IMR-90 (cell line): ENCODE data around the gene CBY1. TPM values are rescaled to one million over a fixed set of nuclear protein-coding genes. Genes with fewer than 3 reads are reported as not detected.

Source experiments
- ATAC-seq: fragments of 200-7000 bp; cut with Tn5 transposase; 2 replicates; pipeline ENCODE4 v1.9.1; 2020; ENCODE audit warnings: low read depth, mild to moderate bottlenecking, moderate library complexity
- BruUV-seq: library from RNA; stranded (reverse); fragments of 400-500 nt; replicated peaks from 2 replicates; lab custom pipeline; 2021; lab: Mats Ljungman, UMichigan
- CTCF ChIA-PET: fragments of 300-600 bp; formaldehyde crosslinking; extraction: SDS; loops from one replicate; lab custom pipeline; 2021; ENCODE audit warnings: antibody characterized with exemption; lab: Yijun Ruan, JAX
- POLR2A ChIA-PET: fragments of 300-600 bp; sonication (Branson Sonifier 250); formaldehyde crosslinking; loops from one replicate; lab custom pipeline; 2022; ENCODE audit warnings: antibody characterized with exemption; ENCODE audit not compliant: unreplicated experiment; lab: Charles Lee
- DNase-seq: peaks from one replicate; pipeline ENCODE4 v3.0.0; 2013
- H2AFZ ChIP-seq: replicated peaks from 2 replicates; pipeline ENCODE3; 2013; ENCODE audit warnings: low read length, mild to moderate bottlenecking; ENCODE audit not compliant: poor library complexity
- H2AK5ac ChIP-seq: 2 replicates; pipeline ENCODE4 v1.6.1; 2013; ENCODE audit warnings: low read depth, low read length, inconsistent platforms
- H2AK9ac ChIP-seq: replicated peaks from 2 replicates; pipeline ENCODE3; 2013; ENCODE audit warnings: mild to moderate bottlenecking, low read depth, low read length, moderate library complexity; ENCODE audit not compliant: poor library complexity
- H2BK120ac ChIP-seq: 2 replicates; pipeline ENCODE4 v1.6.1; 2013; ENCODE audit warnings: low read depth, low read length, inconsistent platforms
- H2BK15ac ChIP-seq: 3 replicates; pipeline ENCODE4 v1.6.1; 2013; ENCODE audit warnings: low read depth, low read length, inconsistent platforms
- H2BK20ac ChIP-seq: 2 replicates; pipeline ENCODE4 v1.6.1; 2013; ENCODE audit warnings: low read depth, mild to moderate bottlenecking, inconsistent platforms, low read length, moderate library complexity
- H2BK5ac ChIP-seq: 2 replicates; pipeline ENCODE4 v1.6.1; 2013; ENCODE audit warnings: mild to moderate bottlenecking, low read depth, low read length, inconsistent platforms; ENCODE audit not compliant: poor library complexity, severe bottlenecking
- H3K14ac ChIP-seq: replicated peaks from 2 replicates; pipeline ENCODE4 v1.6.1; 2013; ENCODE audit warnings: low read depth, low read length, inconsistent platforms
- H3K18ac ChIP-seq: 2 replicates; pipeline ENCODE4 v1.6.1; 2013; ENCODE audit warnings: low read depth, low read length, control low read depth
- H3K23ac ChIP-seq: 2 replicates; pipeline ENCODE4 v1.6.1; 2013; ENCODE audit warnings: low read depth, low read length, inconsistent platforms
- H3K27ac ChIP-seq: 2 replicates; pipeline ENCODE4 v1.5.1; 2013; ENCODE audit warnings: mild to moderate bottlenecking, control low read depth, low read length; ENCODE audit not compliant: insufficient read depth
- H3K27me3 ChIP-seq: 2 replicates; pipeline ENCODE4 v1.6.1; 2013; ENCODE audit warnings: low read length; ENCODE audit not compliant: control insufficient read depth, insufficient read depth
- H3K36me3 ChIP-seq: 2 replicates; pipeline ENCODE4 v1.6.1; 2013; ENCODE audit warnings: low read length, mixed read lengths; ENCODE audit not compliant: control insufficient read depth, insufficient read depth
- H3K4ac ChIP-seq: 2 replicates; pipeline ENCODE4 v1.6.1; 2013; ENCODE audit warnings: low read depth, low read length, inconsistent platforms
- H3K4me1 ChIP-seq: 2 replicates; pipeline ENCODE4 v1.6.1; 2013; ENCODE audit warnings: low read length, mixed read lengths; ENCODE audit not compliant: control insufficient read depth, insufficient read depth
- H3K4me2 ChIP-seq: 2 replicates; pipeline ENCODE4 v1.6.1; 2013; ENCODE audit warnings: low read depth, mild to moderate bottlenecking, control low read depth, low read length, moderate library complexity
- H3K4me3 ChIP-seq: 2 replicates; pipeline ENCODE4 v1.5.1; 2013; ENCODE audit warnings: low read depth, mild to moderate bottlenecking, control low read depth, low read length, moderate library complexity; ENCODE audit not compliant: insufficient read depth
- H3K56ac ChIP-seq: 2 replicates; pipeline ENCODE4 v1.6.1; 2013; ENCODE audit warnings: low read length, inconsistent platforms; ENCODE audit not compliant: insufficient read depth; ENCODE audit errors: extremely low read depth
- H3K79me1 ChIP-seq, 2 experiments: 2 replicates each; pipeline ENCODE4 v1.6.1; 2013; ENCODE audit warnings: low read length in 2 of 2, inconsistent platforms in 1 of 2, low read depth in 1 of 2
- H3K9ac ChIP-seq: 2 replicates; pipeline ENCODE4 v1.6.1; 2013; ENCODE audit warnings: low read depth, low read length, control low read depth
- H3K9me1 ChIP-seq: 2 replicates; pipeline ENCODE4 v1.6.1; 2013; ENCODE audit warnings: low read length, inconsistent platforms; ENCODE audit not compliant: insufficient read depth
- H3K9me3 ChIP-seq: 2 replicates; pipeline ENCODE4 v1.6.1; 2013; ENCODE audit warnings: low read length; ENCODE audit not compliant: control insufficient read depth, insufficient read depth
- H4K20me1 ChIP-seq: 2 replicates; pipeline ENCODE4 v1.6.1; 2013; ENCODE audit warnings: low read length, inconsistent platforms; ENCODE audit not compliant: insufficient read depth
- H4K5ac ChIP-seq: 2 replicates; pipeline ENCODE4 v1.6.1; 2013; ENCODE audit warnings: mild to moderate bottlenecking, low read depth, low read length, control low read depth
- H4K8ac ChIP-seq, 2 experiments: 2 replicates each; pipeline ENCODE4 v1.6.1; 2013; ENCODE audit warnings: low read depth in 2 of 2, low read length in 2 of 2, control low read depth in 1 of 2, inconsistent platforms in 1 of 2
- H4K91ac ChIP-seq: 2 replicates; pipeline ENCODE4 v1.6.1; 2013; ENCODE audit warnings: low read depth, low read length, inconsistent platforms; ENCODE audit not compliant: insufficient read depth
- BHLHE40 ChIP-seq: fragments of 150-350 bp; IDR thresholded peaks from 2 replicates; pipeline ENCODE4 v1.6.1; 2016; ENCODE audit warnings: mild to moderate bottlenecking, low read depth, low read length
- MAFK ChIP-seq: IDR thresholded peaks from 2 replicates; pipeline ENCODE4 v1.6.1; 2012; ENCODE audit warnings: low read depth, low read length, improper control_type of control experiment
- MXI1 ChIP-seq: IDR thresholded peaks from 2 replicates; pipeline ENCODE4 v1.6.1; 2012; ENCODE audit warnings: low read depth, mild to moderate bottlenecking, low read length, moderate library complexity, borderline replicate concordance
- NFE2L2 ChIP-seq: fragments of 150-350 bp; IDR thresholded peaks from 2 replicates; pipeline ENCODE4 v1.6.1; 2016; ENCODE audit warnings: low read depth, mild to moderate bottlenecking, low read length
- RCOR1 ChIP-seq: IDR thresholded peaks from 2 replicates; pipeline ENCODE4 v1.6.1; 2012; ENCODE audit warnings: mild to moderate bottlenecking, low read length, improper control_type of control experiment; ENCODE audit not compliant: insufficient replicate concordance
- SMC3 ChIP-seq: fragments of 150-350 bp; IDR thresholded peaks from 2 replicates; pipeline ENCODE4 v1.6.1; 2016; ENCODE audit warnings: low read depth, mild to moderate bottlenecking, antibody characterized with exemption, low read length, moderate library complexity
- WGBS, 2 experiments: methylation state at CpG; one replicate each; pipeline versions ENCODE4 v1.1.5 to v1.1.7; 2013; ENCODE audit warnings: missing lambda C conversion rate in 2 of 2; ENCODE audit not compliant: insufficient read length in 1 of 2; ENCODE audit errors: extremely low coverage in 2 of 2; 5-methylcytosine and 5-hydroxymethylcytosine counted together
- dilution Hi-C: fragments of 300-500 bp; cut with HindIII; formaldehyde crosslinking; loops from one replicate; pipeline ENCODE4 v1.14.3; 2018; ENCODE audit warnings: low sequenced_read_pairs; ENCODE audit not compliant: unreplicated experiment
- in situ Hi-C: fragments of 300-500 bp; cut with MboI; formaldehyde crosslinking; loops from 3 replicates; pipeline ENCODE4 v1.14.3; 2019; ENCODE audit warnings: low sequenced_read_pairs, inconsistent platforms, mixed read lengths
- intact Hi-C: fragments of 100-400 bp; cut with micrococcal nuclease; formaldehyde crosslinking; loops from 2 replicates; pipeline ENCODE4 v1.10.0; 2022
- polyA plus RNA-seq, 3 experiments: library from polyadenylated mRNA; depleted of rRNA; stranded (reverse); fragments of >200 nt; gene quantifications; 2 replicates each; pipeline ENCODE4 v1.2.3, GENCODE V29; 2012; ENCODE audit warnings: low replicate concordance in 1 of 3
- total RNA-seq: library from RNA; depleted of rRNA; stranded (reverse); fragments of >200 nt; gene quantifications from 2 replicates; pipeline ENCODE4 v1.2.3, GENCODE V29; 2012
- TF ChIP-seq, protein P1 (sequence below): fragments of 150-350 bp; IDR thresholded peaks from 2 replicates; pipeline ENCODE4 v1.6.1; 2016; ENCODE audit warnings: low read depth, mild to moderate bottlenecking, low read length, moderate library complexity, borderline replicate concordance

CBY1 gene
- total and polyA plus RNA-seq, 2 of the 4 experiments (the other 2 are of a cell fraction): 13.8 to 30.0 TPM

DNA sequence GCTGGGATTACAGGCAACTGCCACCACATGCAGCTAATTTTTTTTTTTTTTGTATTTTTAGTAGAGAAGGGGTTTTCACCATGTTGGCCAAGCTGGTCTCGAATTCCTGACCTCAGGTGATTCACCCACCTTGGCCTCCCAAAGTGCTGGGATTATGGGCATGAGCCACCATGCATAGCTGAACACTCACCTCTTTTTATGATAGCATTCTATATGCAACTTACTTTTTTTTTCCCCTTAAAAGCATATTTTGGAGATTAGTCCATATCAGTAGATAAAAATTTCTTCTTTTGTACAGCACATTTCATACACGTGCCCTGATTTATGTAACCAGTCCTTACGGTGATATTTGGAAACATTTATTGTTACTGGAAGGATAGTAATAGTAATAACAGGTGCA is 63.9 kb downstream of the CBY1 start:
- TF ChIP-seq, protein P1, sequence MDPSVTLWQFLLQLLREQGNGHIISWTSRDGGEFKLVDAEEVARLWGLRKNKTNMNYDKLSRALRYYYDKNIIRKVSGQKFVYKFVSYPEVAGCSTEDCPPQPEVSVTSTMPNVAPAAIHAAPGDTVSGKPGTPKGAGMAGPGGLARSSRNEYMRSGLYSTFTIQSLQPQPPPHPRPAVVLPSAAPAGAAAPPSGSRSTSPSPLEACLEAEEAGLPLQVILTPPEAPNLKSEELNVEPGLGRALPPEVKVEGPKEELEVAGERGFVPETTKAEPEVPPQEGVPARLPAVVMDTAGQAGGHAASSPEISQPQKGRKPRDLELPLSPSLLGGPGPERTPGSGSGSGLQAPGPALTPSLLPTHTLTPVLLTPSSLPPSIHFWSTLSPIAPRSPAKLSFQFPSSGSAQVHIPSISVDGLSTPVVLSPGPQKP: no peak
- no peak for TF ChIP-seq SMC3
- TF ChIP-seq BHLHE40: no peak
- TF ChIP-seq NFE2L2: no peak
- no peak for TF ChIP-seq MAFK
- TF ChIP-seq RCOR1: no peak
- TF ChIP-seq MXI1: no peak
- no TSS peak for BruUV-seq
- Histone ChIP-seq H2BK5ac (no peak overlapping the region), H3K79me1 (peaks cover 29 to 73% of the 10 kb centered on the region in 2 experiments), H3K4me3 (no peak overlapping the region), H2BK15ac (no peak overlapping the region), H4K5ac (no peak overlapping the region), H4K20me1 (peaks cover 30% of the 10 kb centered on the region), H3K18ac (no peak overlapping the region), H3K9me3 (no peaks in the 10 kb centered on the region), H3K27me3 (no peaks in the 10 kb centered on the region), H3K9me1 (peaks cover 25% of the 10 kb centered on the region), H3K14ac (no peak overlapping the region), H3K27ac (no peak overlapping the region), H3K4me2 (no peak overlapping the region), H3K4me1 (peaks cover 2% of the 10 kb centered on the region), H4K91ac (no peak overlapping the region), H3K4ac (no peak overlapping the region), H2AFZ (no peak overlapping the region), H2BK120ac (no peak overlapping the region), H4K8ac (no peak overlapping the region), H3K56ac (no peak overlapping the region), H3K9ac (no peak overlapping the region), H2AK5ac (no peak overlapping the region), H2AK9ac (no peak overlapping the region), H2BK20ac (no peak overlapping the region), H3K23ac (no peak overlapping the region), H3K36me3 (peaks cover 45% of the 10 kb centered on the region)
- WGBS, 2 experiments: no CpG with 5 or more reads among the region's 3 CpGs
- CTCF ChIA-PET: no interaction called here
- dilution Hi-C loops (no loop called here), intact Hi-C loops (no loop called here), in situ Hi-C loops (no loop called here)
- DNase-seq: no peak
- POLR2A ChIA-PET: no interaction called here
- ATAC-seq: no peak
